Suprapubic skin (tissue), 4 donors: Measurements from ENCODE around the gene TNFRSF11A.

Source experiments
- CTCF ChIP-seq, 2 donors: fragments of 200-600 bp in 1 of 2; fragments of 450-650 bp in 1 of 2; sonication (generic) in 1 of 2; IDR thresholded peaks; one replicate each; pipeline ENCODE4 v1.5.1; 2016 to 2019; ENCODE audit warnings: antibody characterized with exemption in 2 of 2, mild to moderate bottlenecking in 1 of 2, moderate library complexity in 1 of 2
- EP300 ChIP-seq: sonication (generic); formaldehyde crosslinking; IDR thresholded peaks from one replicate; pipeline ENCODE4 v1.6.1; 2017; ENCODE audit warnings: antibody characterized with exemption
- POLR2AphosphoS5 ChIP-seq, 3 donors: sonication (generic); formaldehyde crosslinking; IDR thresholded peaks; one replicate each; pipeline ENCODE4 v1.6.1; 2017; ENCODE audit warnings: antibody characterized with exemption in 3 of 3

- no peak for TF ChIP-seq EP300
- TF ChIP-seq CTCF (IDR thresholded peaks at IDR 0.05), result no peak
- TF ChIP-seq POLR2AphosphoS5 (IDR thresholded peaks at IDR 0.05), result no peak
These were observed 82.5 kb downstream of the TNFRSF11A start for GRCh38 chr18:62407660-62408059.
